Caco-2 (cell line): ENCODE measurements around the gene ST6GAL1. TPM values are rescaled to one million over a fixed set of nuclear protein-coding genes. Genes with fewer than 3 reads are reported as not detected.

Experiments
- BruUV-seq: library from RNA; stranded (reverse); fragments of 400-500 nt; replicated peaks from 2 replicates; lab custom pipeline; 2021; lab: Mats Ljungman, UMichigan
- CTCF ChIA-PET: fragments of 300-600 bp; sonication (Branson Sonifier 250); formaldehyde crosslinking; loops from one replicate; lab custom pipeline; 2022; ENCODE audit warnings: antibody characterized with exemption; lab: Charles Lee
- POLR2A ChIA-PET: fragments of 300-600 bp; sonication (Branson Sonifier 250); formaldehyde crosslinking; loops from one replicate; lab custom pipeline; 2022; ENCODE audit warnings: antibody characterized with exemption; lab: Charles Lee
- DNase-seq, 2 experiments: peaks; one replicate each; pipeline versions ENCODE4 v3.0.0 to v3.0.0-alpha.2; 2020 to 2022
- H3K27me3 ChIP-seq: replicated peaks from 2 replicates; pipeline ENCODE4 v1.6.0; 2011; ENCODE audit warnings: low read length; ENCODE audit not compliant: control insufficient read depth, insufficient read depth
- H3K36me3 ChIP-seq: 2 replicates; pipeline ENCODE4 v1.5.1; 2011; ENCODE audit warnings: low read length; ENCODE audit not compliant: control insufficient read depth, insufficient read depth
- H3K4me1 ChIP-seq: fragments of 250-450 bp; sonication (Bioruptor Pico); 2 replicates; pipeline ENCODE4 v1.5.1; 2020; ENCODE audit warnings: mild to moderate bottlenecking
- H3K4me3 ChIP-seq: 2 replicates; pipeline ENCODE4 v1.5.1; 2011; ENCODE audit warnings: low read depth, mild to moderate bottlenecking, control low read depth, low read length
- H3K9me3 ChIP-seq: fragments of 250-450 bp; sonication (Bioruptor Pico); 2 replicates; pipeline ENCODE4 v1.5.1; 2020; ENCODE audit warnings: mild to moderate bottlenecking, moderate library complexity
- H3K27ac Mint-ChIP-seq: one replicate; pipeline ENCODE4 v1.8.0; 2022; ENCODE audit warnings: mixed read lengths; ENCODE audit not compliant: unreplicated experiment
- H3K27me3 Mint-ChIP-seq: one replicate; pipeline ENCODE4 v1.8.0; 2022; ENCODE audit warnings: mixed read lengths; ENCODE audit not compliant: insufficient read depth, unreplicated experiment
- H3K36me3 Mint-ChIP-seq: one replicate; pipeline ENCODE4 v1.8.0; 2022; ENCODE audit warnings: mild to moderate bottlenecking, mixed read lengths; ENCODE audit not compliant: insufficient read depth, unreplicated experiment
- H3K4me1 Mint-ChIP-seq: one replicate; pipeline ENCODE4 v1.8.0; 2022; ENCODE audit warnings: low read depth, mixed read lengths; ENCODE audit not compliant: unreplicated experiment
- H3K4me3 Mint-ChIP-seq: one replicate; pipeline ENCODE4 v1.8.0; 2022; ENCODE audit warnings: mild to moderate bottlenecking, moderate library complexity, mixed read lengths; ENCODE audit not compliant: unreplicated experiment
- H3K9me3 Mint-ChIP-seq: one replicate; pipeline ENCODE4 v1.8.0; 2022; ENCODE audit warnings: mixed read lengths; ENCODE audit not compliant: unreplicated experiment
- intact Hi-C: fragments of 100-400 bp; cut with micrococcal nuclease; formaldehyde crosslinking; loops from one replicate; pipeline ENCODE4 v1.10.0; 2022; ENCODE audit not compliant: unreplicated experiment
- total RNA-seq: library from RNA; stranded (reverse); gene quantifications from 2 replicates; pipeline ENCODE4 v1.2.3, GENCODE V29; 2022
- TF ChIP-seq, protein P1 (sequence below), 2 experiments: fragments of 200-600 bp in 1 of 2; IDR thresholded peaks; 1 replicate in 1 of 2; 2 replicates in 1 of 2; pipeline versions ENCODE4 v1.5.1 to v1.8.0; 2011 to 2022; ENCODE audit warnings: antibody characterized with exemption in 1 of 2, control low read depth in 1 of 2, inconsistent platforms in 1 of 2, low read depth in 1 of 2, low read length in 1 of 2, mild to moderate bottlenecking in 1 of 2, moderate library complexity in 1 of 2; ENCODE audit not compliant: insufficient read depth in 1 of 2, severe bottlenecking in 1 of 2, unreplicated experiment in 1 of 2

Gene ST6GAL1
- total RNA-seq, 1 experiment from 2014 or later: 34.6 TPM

DNA sequence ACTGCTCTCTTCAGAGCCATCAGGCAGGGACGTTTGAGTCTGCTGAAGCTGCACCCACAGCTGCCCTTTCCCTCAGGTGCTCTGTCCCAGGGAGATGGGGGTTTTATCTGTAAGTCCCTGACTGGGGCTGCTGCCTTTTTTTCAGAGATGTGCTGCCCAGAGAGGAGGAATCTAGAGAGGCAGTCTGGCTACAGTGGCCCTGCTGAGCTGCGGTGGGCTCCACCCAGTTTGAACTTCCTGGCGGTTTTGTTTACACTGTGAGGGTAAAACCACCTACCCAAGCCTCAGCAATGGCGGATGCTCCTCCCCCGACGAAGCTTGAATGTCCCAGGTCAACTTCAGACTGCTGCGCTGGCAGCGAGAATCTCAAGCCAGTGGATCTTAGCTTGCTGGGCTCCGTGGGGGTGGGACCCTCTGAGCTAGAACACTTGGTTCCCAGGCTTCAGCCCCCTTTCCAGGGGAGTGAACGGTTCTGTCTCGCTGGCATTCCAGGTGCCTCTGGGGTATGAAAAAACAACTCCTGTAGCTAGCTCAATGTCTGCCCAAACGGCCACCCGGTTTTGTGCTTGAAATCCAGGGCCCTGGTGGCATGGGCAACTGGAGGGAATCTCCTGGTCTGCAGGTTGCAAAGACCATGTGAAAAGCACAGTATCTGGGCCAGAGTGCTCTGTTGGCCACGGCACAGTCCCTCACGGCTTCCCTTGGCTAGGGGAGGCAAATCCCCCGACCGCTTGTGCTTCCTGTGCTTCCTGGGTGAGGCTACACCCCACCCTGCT is 21.1 kb upstream of the ST6GAL1 start:
- Mint-ChIP-seq H3K27ac (no peak overlapping the region), H3K4me1 (peaks cover 16% of the 10 kb centered on the region), H3K36me3 (no peaks in the 10 kb centered on the region), H3K4me3 (no peak overlapping the region), H3K9me3 (peaks cover 12% of the 10 kb centered on the region), H3K27me3 (no peaks in the 10 kb centered on the region)
- no peak for DNase-seq
- Histone ChIP-seq H3K36me3 (no peaks in the 10 kb centered on the region), H3K9me3 (no peaks in the 10 kb centered on the region), H3K27me3 (no peaks in the 10 kb centered on the region), H3K4me1 (peaks cover 11% of the 10 kb centered on the region), H3K4me3 (no peak overlapping the region)
- TF ChIP-seq, protein P1, sequence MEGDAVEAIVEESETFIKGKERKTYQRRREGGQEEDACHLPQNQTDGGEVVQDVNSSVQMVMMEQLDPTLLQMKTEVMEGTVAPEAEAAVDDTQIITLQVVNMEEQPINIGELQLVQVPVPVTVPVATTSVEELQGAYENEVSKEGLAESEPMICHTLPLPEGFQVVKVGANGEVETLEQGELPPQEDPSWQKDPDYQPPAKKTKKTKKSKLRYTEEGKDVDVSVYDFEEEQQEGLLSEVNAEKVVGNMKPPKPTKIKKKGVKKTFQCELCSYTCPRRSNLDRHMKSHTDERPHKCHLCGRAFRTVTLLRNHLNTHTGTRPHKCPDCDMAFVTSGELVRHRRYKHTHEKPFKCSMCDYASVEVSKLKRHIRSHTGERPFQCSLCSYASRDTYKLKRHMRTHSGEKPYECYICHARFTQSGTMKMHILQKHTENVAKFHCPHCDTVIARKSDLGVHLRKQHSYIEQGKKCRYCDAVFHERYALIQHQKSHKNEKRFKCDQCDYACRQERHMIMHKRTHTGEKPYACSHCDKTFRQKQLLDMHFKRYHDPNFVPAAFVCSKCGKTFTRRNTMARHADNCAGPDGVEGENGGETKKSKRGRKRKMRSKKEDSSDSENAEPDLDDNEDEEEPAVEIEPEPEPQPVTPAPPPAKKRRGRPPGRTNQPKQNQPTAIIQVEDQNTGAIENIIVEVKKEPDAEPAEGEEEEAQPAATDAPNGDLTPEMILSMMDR (IDR thresholded peaks at IDR 0.05; ENCODE audit: insufficient read depth in 1 of 2, low read depth in 1 of 2, low read length in 1 of 2, severe bottlenecking in 1 of 2, unreplicated experiment in 1 of 2): no peak
- BruUV-seq: no TSS peak
- intact Hi-C loops: no loop called here
- POLR2A ChIA-PET: no interaction called here
- CTCF ChIA-PET: no interaction called here

DNA sequence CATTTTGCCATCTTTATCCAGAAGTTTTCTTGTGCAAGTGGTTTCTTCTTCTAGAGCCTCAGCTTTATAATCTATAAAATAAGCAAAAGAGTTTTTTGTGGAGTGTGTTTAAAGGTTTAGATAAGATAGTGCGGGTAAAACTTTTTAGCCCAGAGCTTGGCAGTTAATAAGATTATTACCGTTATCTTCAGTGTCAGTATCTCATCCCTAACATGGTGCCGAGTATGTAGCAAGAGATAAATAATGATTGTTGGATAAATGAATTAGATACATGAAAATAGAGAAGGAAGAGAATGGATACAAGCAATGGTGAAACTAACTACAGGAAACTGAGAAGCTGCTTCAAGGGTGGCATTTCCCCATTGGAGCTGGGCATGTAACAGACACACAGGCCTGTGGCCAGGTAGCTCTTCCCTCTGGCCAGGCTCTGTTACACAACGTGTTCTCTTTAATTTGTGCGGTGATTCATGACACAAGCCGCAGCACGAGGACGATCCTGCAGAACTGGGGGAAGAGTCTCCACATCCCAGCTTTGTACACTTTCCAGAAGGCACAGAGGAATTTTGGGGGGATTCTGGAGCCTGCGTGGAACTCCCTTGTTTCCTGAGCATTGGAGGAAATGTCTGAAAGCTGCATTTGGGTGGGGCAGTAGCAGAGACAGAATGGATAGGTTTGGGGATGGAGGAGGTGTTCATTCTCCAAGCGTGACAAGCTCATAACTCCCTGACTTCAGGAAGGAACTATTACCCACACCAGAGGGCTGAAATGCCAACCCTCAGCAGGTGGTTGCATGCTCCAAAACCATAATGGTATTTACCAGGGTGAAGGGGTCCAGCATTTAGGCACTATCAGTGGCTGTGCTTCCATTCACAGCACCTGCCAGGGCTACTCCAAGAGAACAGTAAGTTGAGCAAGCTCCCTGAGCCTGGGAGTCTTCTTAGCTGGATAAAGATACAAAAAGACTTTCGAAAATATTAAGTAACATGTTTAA is 14.2 kb upstream of the ST6GAL1 start:
- BruUV-seq: no TSS peak
- no peaks in the 10 kb centered on the region for H3K36me3 ChIP-seq
- ChIA-PET POLR2A (no interaction called here), CTCF (no interaction called here)
- H3K4me1 Mint-ChIP-seq: no peaks in the 10 kb centered on the region
- TF ChIP-seq, protein P1 (IDR thresholded peaks at IDR 0.05; ENCODE audit: insufficient read depth in 1 of 2, low read depth in 1 of 2, low read length in 1 of 2, severe bottlenecking in 1 of 2, unreplicated experiment in 1 of 2): no peak
- no peaks in the 10 kb centered on the region for H3K9me3 Mint-ChIP-seq
- H3K4me3 ChIP-seq: no peak overlapping the region
- intact Hi-C loops: no loop called here
- H3K27me3 Mint-ChIP-seq: no peaks in the 10 kb centered on the region
- no peak overlapping the region for H3K27ac Mint-ChIP-seq
- no peaks in the 10 kb centered on the region for H3K9me3 ChIP-seq
- no peaks in the 10 kb centered on the region for H3K36me3 Mint-ChIP-seq
- DNase-seq: no peak
- no peaks in the 10 kb centered on the region for H3K4me1 ChIP-seq
- no peaks in the 10 kb centered on the region for H3K27me3 ChIP-seq
- H3K4me3 Mint-ChIP-seq: no peak overlapping the region
